B cell (primary cell): ENCODE results near the gene SCNN1B.

Experiments used
- CTCF ChIP-seq: fragments of 200-600 bp; IDR thresholded peaks from one replicate; pipeline ENCODE4 v1.8.0; 2022; ENCODE audit warnings: antibody characterized with exemption, mild to moderate bottlenecking
- EZH2 ChIP-seq: IDR thresholded peaks from 2 replicates; pipeline ENCODE4 v1.6.1; 2012; ENCODE audit warnings: borderline replicate concordance, low read depth, mild to moderate bottlenecking, moderate library complexity, low read length; ENCODE audit not compliant: insufficient read depth, poor library complexity, severe bottlenecking

GRCh38 chr16:23351360-23351759, 49.3 kb downstream of the SCNN1B start:
- TF ChIP-seq CTCF (no peak), EZH2 (no peak)
